Neural cell (in vitro differentiated cells): ENCODE results near the gene RIN3.

Experiments used
- CTCF ChIP-seq: fragments of 450-650 bp; IDR thresholded peaks from 2 replicates; pipeline ENCODE4 v1.5.1; 2014; ENCODE audit warnings: antibody characterized with exemption, mild to moderate bottlenecking, moderate library complexity; ENCODE audit not compliant: poor library complexity, severe bottlenecking
- EP300 ChIP-seq: fragments of 450-650 bp; conservative IDR thresholded peaks from 2 replicates; pipeline ENCODE4 v1.6.1; 2014; ENCODE audit warnings: antibody characterized with exemption, mild to moderate bottlenecking, moderate library complexity; ENCODE audit not compliant: poor library complexity, severe bottlenecking
- EZH2 ChIP-seq: fragments of 200-600, 300-800 bp; shearing (Covaris generic), sonication (generic); IDR thresholded peaks from 2 replicates; pipeline ENCODE4 v1.6.1; 2014; ENCODE audit warnings: antibody characterized with exemption, low read length, borderline replicate concordance, mild to moderate bottlenecking; ENCODE audit not compliant: insufficient read depth, poor library complexity, severe bottlenecking
- POLR2AphosphoS5 ChIP-seq: IDR thresholded peaks from 2 replicates; pipeline ENCODE4 v1.6.1; 2012
- RAD21 ChIP-seq: fragments of 450-650 bp; conservative IDR thresholded peaks from 2 replicates; pipeline ENCODE4 v1.6.1; 2014; ENCODE audit warnings: antibody characterized with exemption, mild to moderate bottlenecking, moderate library complexity
- REST ChIP-seq: IDR thresholded peaks from 2 replicates; pipeline ENCODE4 v1.6.1; 2012; ENCODE audit warnings: borderline replicate concordance

- no peak for TF ChIP-seq EZH2
- no peak for TF ChIP-seq CTCF
- TF ChIP-seq EP300, result no peak
- TF ChIP-seq RAD21, result no peak
- TF ChIP-seq REST, result no peak
- no peak for TF ChIP-seq POLR2AphosphoS5
Measured at GRCh38 chr14:92544051-92544720, 30.6 kb downstream of the RIN3 start.
